SK-N-SH treated with all-trans-retinoic acid at 6 μM for 48 hours (cell line): Measurements from ENCODE around the gene TMEFF2.

Experiments used
- ARNTL ChIP-seq: fragments of 450-650 bp; formaldehyde crosslinking; IDR thresholded peaks from 2 replicates; pipeline ENCODE4 v1.5.0; 2020; ENCODE audit warnings: low read depth, mild to moderate bottlenecking, moderate library complexity, borderline replicate concordance
- BACH2 ChIP-seq: fragments of 250-450 bp; sonication (Bioruptor Pico); IDR thresholded peaks from 2 replicates; pipeline ENCODE4 v1.9.0; 2021; ENCODE audit warnings: mild to moderate bottlenecking, borderline replicate concordance
- CSDC2 ChIP-seq: fragments of 250-450 bp; sonication (Bioruptor Pico); IDR thresholded peaks from 2 replicates; pipeline ENCODE4 v1.5.0; 2020; ENCODE audit warnings: mild to moderate bottlenecking, moderate library complexity
- ESRRG ChIP-seq: fragments of 250-450 bp; sonication (Bioruptor Pico); IDR thresholded peaks from 2 replicates; pipeline ENCODE4 v1.6.1; 2021; ENCODE audit warnings: mild to moderate bottlenecking
- GLIS3 ChIP-seq: fragments of 250-450 bp; sonication (Bioruptor Pico); IDR thresholded peaks from 2 replicates; pipeline ENCODE4 v1.5.0; 2020; ENCODE audit warnings: mild to moderate bottlenecking, moderate library complexity
- RARB ChIP-seq: fragments of 250-450 bp; sonication (Bioruptor Pico); IDR thresholded peaks from 2 replicates; pipeline ENCODE4 v1.8.0; 2021; ENCODE audit warnings: mild to moderate bottlenecking, moderate library complexity
- SNAI2 ChIP-seq: fragments of 250-450 bp; sonication (Bioruptor Pico); IDR thresholded peaks from 2 replicates; pipeline ENCODE4 v1.5.0; 2020; ENCODE audit warnings: mild to moderate bottlenecking, moderate library complexity
- ZFP3 ChIP-seq: fragments of 250-450 bp; sonication (Bioruptor Pico); IDR thresholded peaks from 2 replicates; pipeline ENCODE4 v1.5.0; 2020; ENCODE audit warnings: mild to moderate bottlenecking, moderate library complexity

DNA sequence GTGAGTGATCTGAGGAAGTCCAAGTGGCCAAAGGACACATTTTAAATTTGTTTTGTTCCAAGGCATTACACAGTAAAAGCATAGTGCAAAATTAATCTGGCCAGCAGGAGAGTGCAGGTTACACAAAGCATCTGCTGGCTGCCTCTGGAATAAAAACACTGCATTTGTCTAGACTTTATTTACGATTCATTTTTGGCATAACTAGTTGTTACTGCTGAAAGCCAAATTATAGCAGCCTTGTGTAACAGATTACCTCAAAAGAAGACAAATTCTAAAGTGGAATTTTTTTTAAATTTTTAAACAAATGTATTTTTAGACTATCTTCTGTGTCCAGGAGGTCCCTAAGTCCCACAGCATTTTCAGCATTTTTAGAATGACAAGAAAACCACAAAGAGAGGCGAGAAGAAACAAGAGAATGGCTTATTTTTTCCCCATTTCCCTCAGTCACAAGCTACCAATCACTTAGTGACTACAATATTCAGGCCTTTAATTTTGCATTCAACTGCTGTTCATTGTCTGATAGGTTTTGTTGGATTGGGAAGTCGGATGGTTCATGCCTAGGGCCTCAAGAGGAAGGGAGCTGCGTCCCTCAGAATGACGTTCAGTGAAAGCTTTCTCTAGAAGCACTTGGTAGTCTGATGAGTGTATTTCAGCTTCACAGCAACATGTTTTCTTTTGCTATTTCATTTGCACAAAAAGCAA is 46.0 kb downstream of the TMEFF2 start:
- TF ChIP-seq SNAI2 = no peak
- TF ChIP-seq RARB (CRISPR knock-in tag) = no peak
- TF ChIP-seq BACH2 (CRISPR knock-in tag) = no peak
- no peak for TF ChIP-seq ESRRG
- TF ChIP-seq ZFP3 = no peak
- no peak for TF ChIP-seq GLIS3 (CRISPR knock-in tag)
- no peak for TF ChIP-seq CSDC2 (CRISPR knock-in tag)
- no peak for TF ChIP-seq ARNTL (CRISPR knock-in tag)
